ENCODE measurements around the gene RBFOX1.

GRCh38 chr16:7366993-7367880 is 34.6 kb downstream of the RBFOX1 start:
- TF ChIP-seq CTCF (conservative IDR thresholded peaks at IDR 0.05 in 1 of 2, IDR thresholded peaks at IDR 0.05 in 1 of 2; ENCODE audit: extremely low read depth in 1 of 2, insufficient read depth in 1 of 2, low read depth in 1 of 2, low read length in 2 of 2) (no peak), EZH2 (IDR thresholded peaks at IDR 0.05; ENCODE audit: borderline replicate concordance, low read length) (no peak)

Measured in mammary epithelial cell (primary cell).